Caki2 (cell line): ENCODE results near the gene PAK6. TPM values are rescaled to one million over a fixed set of nuclear protein-coding genes. Genes with fewer than 3 reads are reported as not detected.

Experiments
- DNase-seq: peaks from one replicate; pipeline ENCODE4 v3.0.0-alpha.2; 2015; ENCODE audit warnings: low read depth
- in situ Hi-C: cut with HindIII; loops from 2 replicates; pipeline ENCODE4 v1.10.0; 2016; ENCODE audit warnings: low sequenced_read_pairs, low pct_unique_long_range_greater_than_20kb, mixed read lengths
- total RNA-seq: library from RNA; depleted of rRNA; stranded (reverse); fragments of >200 nt; shearing (Covaris generic); gene quantifications from 2 replicates; pipeline ENCODE4 v1.2.3, GENCODE V29; 2014; ENCODE audit warnings: low replicate concordance

PAK6 gene
- total RNA-seq, 1 experiment from 2014 or later: not detected

DNA sequence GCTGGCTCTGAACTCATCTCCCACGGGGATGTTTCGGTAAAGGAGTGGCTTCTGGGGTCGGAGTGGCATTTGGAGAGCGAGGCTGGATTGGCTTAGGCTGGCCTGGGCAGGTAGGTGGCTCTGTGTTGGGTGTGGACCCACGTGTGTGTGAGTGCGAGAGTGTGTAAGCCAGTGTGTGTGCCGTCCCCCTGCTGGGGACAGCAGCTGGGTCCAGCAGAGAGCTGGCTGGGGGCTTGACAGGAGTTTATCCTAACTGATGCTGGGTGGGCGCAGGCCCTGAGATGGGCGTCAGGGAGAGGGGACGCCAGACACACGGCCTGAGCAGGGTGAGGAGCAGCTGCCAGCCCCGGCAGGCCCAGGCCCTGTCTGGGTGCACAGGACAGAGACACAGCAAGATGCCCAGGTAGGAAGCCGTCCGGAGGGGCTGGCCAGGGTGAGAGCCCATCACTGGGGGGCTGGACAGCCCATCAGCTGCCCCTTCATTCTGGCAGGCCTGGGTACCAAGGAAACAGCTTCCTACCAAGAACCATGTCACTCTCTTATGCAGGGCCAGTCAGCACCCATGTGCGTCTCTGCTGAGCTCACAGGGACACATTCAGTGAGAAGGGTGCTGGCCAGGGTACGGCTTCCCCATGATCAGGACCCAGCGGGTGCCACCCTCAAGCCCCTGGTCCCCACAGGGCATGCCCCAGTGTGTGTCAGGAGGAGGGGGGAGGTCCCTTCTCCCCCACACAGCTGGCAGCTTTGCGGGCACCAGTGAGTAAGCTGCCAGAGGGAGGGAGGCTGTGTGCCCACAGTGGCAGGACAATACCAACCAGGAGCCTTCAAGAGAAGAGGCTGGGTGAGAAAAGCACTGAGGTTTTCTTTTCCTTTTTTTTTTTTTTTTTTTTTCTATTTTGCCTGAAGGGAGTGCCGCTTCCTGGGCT lies 1.1 kb downstream of the PAK6 start:
- DNase-seq: no peak
- in situ Hi-C loops: no loop called here

DNA sequence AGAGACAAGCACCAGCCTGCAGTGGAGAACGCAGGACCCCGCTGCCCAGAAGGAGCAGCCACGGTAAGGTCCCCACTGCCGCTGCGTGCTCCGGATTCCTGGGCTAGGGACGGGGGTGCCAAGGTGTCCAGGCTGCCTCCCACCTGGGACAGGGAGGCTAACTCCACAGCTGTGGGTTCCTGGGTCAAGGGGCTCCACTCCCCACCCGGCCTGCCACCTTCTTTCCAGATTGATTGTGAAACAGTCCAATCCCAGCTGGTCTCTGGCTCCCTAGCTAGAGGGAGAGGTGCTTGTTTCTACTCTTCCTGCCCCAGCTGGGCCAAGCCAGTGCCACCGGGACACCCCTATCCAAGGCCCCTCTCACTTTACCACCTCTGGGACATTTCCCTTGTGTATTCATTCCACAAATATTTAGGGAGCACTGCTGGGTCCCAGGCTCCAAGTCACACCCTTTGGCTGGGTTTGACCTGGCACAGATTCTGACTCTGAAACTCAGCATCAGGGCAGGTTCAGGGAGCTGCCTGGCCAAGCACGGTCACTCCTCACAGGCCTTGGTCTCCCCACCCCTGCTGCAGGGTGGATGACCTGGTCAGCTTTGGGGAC lies 1.9 kb downstream of the PAK6 start:
- in situ Hi-C loops: no loop called here
- no peak for DNase-seq

DNA sequence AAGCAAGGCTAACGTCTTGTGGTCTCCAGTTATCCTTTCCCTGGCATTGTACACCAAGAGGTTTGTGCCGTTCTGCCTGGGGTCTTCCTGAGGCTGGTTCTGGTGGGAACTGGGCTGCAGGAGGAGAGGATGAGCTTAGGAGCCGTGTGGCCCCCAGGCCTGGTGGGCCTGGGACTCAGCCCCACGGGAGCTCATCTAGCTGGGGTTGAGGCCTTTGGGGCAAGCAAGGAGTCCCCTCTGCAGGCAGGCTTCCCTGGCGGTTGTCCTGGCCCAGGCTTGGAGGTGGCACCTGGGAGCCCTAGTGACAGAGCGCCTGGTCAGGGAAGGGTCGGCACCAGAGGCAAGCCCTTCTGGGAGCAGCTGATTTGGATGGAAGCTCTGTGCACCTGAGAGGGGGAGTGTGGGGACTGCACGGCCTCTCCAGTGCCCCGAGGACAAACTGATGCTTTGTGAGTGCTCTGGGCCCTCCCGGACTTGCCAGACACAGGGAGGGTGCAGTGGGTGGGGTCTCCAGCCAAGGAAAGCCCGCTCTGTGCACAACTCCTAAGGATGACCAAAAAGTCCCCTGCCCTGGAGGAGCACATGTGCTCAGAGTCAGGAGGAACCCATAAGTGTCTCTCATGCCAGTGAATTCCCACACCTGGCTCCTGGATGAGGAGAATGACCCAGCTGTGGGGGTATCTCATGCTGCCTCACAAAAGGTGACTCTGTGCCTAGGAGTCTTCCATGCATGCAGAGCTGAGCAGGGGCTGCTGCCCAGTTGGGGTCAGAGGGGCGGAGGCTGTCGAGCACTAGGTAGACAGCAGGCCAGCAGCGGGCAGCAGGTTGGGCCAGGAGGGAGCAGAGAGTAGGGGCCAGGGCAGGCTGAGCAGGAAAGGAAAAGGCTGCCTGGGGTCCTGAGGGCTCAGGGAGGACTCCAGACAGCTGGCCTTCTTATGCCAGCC lies 2.7 kb downstream of the PAK6 start:
- DNase-seq: no peak
- in situ Hi-C loops: no loop called here

DNA sequence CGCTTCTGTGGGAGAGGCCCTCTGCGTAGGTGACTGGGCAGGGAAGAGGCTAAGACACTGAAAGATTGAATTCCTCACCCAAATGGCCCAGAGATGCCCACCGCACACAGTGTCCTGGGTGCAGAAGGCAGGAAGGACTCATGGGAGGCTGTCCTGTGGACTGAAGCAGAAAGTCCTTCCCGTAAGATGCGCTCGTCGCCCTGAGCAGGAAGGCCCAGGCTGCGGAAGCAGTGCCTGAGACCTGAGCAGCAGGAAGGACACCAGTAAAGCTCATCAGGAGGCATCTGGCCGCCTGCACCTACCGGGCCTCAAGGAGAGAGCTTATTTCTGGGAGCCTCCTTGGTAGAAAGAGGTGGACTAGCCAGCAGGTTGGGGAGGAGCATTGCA lies 3.3 kb downstream of the PAK6 start:
- in situ Hi-C loops: no loop called here
- no peak for DNase-seq

DNA sequence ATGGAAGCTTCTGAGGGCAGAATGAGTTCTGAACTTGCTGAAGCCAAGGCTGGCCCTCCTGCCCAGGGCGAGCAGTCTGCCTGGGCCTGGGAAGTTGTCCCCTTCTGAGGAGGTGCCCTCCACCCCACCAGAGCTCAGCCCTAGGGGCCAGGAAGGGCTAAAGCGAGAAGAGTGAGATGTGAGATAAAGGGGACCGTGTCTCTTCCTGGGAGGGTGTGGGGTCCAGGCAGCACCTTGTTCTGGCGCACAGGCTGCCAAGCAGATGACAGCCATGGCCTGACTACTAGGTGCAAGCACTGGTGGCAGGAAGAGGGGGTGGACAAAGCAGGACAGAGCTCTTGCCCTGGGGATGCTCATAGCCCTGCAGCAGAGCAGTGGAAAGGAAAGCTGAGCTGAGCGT lies 3.7 kb downstream of the PAK6 start:
- in situ Hi-C loops: no loop called here
- DNase-seq: no peak

DNA sequence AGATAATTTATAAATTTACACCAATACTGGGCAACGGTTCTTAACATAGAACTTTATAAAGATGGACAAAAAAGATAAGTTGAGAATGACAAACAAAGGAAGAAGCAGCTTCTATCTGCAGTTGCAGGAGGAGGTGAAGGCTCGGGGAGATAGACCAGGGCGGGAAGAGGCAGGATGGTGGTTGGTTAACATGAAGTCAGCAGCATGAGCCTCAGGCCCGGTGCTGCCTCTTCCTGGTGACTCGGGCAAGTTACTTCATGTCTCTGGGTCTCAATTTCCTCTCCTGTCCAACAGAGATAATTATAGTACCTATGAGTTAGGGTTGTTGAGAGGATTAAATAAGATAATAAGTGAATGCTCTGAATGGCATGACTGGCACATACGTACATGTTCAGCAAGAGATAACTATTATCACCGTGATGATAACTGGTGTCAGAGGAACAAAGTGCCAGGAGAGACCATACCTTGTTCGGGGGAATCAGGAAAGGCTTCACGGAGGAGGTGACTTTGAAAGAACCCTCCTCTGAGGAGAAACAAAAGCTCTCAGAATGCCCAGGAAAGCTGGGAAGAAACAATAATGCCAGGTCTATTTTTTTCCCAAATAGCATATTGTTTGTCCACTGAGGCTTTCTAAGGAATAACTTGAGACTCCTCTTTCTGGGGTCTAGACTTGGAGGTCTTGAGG lies 4.4 kb downstream of the PAK6 start:
- in situ Hi-C loops: no loop called here
- no peak for DNase-seq

DNA sequence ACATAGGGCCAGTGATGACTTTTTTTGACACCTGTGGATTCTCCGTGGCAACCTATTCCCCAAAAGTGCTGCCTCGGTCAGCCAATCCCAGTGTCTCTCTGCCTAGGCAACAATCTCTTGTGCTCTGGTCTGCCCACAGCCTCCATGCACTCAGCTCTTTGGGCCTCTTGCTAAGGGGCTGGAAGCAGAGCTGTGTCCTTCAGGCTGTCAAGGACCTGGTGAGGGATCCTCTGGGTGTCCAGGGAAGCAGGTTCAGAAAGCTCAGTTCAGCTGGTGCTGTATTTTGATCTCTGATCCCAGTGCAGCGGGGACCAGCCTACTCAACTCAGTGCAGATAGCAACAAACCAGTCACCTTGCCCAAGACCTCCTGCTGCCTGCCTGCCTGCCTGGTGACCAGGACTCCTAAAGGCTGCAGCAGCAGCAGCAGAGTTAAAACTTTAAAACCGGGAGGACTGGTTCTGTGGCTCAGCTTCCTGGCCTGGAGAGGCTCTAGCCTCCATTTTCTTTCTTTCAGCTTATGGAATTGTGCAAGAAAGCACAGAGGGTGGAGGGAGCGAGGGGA lies 6.2 kb downstream of the PAK6 start:
- no peak for DNase-seq
- in situ Hi-C loops: no loop called here

DNA sequence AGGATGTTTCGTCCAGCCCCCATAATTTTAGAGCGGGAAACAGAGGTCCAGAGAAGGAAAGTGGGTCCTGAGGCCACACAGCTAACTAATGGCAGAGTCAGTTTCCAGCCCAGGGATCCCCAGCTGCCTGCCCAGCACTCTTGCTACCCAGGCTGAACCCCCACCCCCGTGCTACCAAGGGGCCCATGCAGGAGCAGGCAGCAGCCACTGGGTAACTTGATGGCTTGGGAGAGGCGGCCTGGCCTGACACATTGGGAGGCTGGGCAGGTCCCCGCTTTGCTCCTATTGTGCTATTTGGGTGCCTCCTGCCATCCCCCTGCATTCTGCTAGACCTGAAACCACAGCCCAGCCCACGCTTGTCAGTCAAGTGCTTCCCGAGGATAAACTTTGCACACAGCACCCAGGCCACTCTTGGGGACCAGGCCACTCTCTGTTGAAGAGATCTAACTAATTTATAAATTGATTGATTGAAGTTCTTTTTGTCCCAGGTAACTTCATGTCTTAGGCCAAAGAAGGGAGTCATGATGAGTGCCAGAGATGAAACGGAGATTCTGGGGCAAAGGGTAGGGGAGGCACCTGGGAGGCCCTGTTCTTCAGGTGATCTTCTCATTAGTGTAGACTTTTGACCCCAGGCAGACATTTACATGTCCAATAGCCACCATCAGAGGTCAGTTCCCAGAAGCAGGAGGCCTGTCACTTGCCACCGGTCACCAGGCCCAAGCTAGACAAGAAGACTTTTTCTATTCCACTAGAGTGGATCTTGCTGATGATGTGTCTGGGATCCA lies 7.0 kb downstream of the PAK6 start:
- no peak for DNase-seq
- in situ Hi-C loops: no loop called here

DNA sequence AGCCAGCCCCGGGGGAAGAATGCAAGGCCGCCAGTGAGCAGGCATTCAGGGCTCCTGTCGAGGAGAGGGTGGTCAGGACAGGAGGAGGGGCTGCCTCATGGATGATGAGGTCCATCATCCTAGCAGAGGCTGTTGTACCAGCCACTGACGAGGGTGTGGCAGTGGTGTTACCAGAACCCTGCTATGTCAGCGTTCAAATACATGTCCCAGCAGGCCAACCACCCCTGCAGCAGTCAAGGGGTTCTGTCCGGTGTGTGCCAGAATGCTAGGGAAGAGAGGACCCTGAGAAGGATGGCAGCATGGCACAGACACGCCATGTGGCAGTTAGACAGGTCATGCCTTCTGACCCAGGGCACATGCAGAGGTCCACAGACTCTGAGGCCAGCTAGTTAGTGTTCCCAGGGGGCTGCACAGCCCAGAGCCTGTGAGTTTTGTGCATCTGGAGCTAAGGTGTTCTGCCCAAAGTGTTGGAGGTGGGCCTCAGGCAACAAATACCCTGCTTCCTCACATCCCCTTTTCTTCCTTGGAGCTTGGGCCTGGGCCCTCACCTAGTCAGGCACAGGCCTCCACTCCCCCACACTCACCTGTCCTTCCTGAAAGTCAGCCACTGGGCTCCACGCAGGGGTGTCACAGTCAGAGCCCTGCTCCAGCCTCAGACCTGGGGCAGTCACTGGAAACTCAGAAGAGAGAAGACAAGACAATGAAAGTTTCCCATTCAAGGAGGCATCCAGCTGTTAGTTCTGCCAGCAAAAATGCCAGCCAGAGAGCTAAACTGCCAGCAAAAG lies 7.8 kb downstream of the PAK6 start:
- in situ Hi-C loops: no loop called here

DNA sequence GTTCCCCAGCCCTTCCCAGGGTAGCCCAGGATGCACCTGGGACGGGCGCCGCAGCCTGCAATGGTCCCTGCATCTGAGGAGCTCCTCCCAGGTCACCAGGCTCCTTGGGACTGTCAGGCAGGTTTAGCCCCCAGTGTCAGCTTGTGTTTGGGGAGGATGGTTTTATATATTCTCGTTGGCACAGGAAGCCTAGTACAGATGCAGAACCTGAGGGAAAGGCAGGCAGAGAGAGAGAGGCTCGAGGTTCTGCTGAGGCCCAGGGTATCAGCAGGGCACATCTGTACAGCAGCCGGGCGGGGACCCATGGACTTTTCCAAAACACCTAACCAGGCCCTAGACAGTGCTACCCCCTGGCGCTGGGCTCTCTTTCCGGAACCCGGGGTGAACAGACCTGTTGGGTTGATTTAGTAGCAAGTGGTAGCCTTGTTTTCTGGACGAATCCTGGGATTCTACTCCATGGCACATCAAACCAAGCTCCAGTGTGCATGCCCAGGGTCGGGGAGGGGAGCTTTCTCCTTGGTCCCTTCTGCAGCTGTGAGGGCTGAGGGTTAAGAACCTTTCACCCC lies 8.6 kb downstream of the PAK6 start:
- in situ Hi-C loops: no loop called here
- no peak for DNase-seq

More for the DNA sequence above, 7.8 kb downstream of the PAK6 start:
- no peak for DNase-seq

DNA sequence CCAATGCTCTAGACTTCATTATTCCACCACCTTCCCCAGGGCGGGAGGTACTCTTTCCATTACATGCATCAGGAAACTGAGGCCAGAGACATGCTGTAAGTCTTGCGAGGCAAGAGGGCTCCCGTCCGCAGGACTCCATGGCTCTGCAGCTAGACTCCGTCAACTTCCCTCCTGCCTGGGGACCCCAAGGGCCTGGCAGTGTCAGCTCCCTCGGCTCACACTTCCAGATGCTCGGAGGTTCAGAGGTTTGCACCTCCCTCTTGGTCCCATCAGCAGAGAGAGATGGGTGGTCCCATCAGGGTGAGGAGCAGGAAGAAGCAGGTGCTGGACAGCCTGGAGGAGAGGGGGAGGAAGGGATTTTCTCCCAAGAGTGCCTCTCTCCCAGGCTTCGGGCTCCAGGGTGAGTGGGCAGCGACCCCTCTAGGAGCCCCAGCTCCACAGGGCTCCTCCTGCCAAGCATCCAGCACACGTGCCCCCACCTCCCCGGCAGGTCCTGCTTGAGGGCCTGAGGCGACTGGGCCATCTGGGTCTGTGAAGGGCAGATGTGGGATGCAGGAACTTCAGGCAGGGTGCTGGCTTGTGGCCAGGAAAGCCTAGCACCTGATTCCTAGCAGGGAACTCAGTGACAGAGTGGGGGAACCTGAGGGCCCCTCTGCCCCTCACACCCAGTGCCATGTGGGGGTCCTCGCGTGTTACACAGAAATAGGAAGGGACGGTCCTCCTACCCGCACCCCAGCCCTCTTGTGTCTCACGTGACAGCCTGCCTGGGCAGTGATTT lies 9.3 kb downstream of the PAK6 start:
- no peak for DNase-seq
- in situ Hi-C loops: no loop called here

DNA sequence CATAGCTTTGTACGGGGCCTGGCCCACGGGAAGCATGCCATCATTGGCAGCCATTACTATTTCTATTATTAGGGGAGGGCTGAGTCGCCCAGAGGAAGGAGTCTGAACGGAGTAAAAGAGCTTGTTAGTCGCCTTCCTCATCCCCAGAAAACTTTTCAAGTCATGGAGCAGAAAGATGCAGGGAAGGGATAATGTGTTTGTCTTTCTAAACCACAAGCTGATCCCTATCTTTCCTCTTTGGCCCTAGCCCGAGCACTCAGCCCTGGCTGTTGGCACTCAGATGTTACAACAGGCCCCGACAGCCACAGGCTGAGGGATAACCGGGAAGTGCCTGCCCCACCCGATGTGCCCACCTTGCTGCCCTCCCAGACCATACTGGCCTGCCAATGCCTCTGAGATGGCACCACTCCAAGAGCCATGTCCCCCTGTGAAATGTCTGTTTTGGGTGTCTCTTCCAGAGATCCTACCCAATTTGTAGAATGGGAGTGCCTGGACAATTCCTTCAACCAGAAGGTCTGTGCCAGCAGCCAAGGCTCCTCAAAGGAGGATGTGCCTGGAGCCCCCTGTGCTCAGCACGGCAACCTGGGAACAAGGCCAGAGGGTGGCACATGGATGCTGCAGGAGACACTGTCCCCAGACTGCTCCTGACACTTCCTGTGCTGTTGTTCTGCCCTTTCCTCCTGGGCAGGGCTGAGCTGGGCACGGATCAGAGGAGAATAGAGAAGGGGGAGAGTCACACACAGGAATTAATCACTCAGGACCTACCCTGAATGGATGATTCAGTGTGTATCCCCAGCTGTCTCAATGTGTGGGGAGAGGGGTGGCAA lies 10.8 kb downstream of the PAK6 start:
- DNase-seq: peak; percentile 26
- in situ Hi-C loops: no loop called here

DNA sequence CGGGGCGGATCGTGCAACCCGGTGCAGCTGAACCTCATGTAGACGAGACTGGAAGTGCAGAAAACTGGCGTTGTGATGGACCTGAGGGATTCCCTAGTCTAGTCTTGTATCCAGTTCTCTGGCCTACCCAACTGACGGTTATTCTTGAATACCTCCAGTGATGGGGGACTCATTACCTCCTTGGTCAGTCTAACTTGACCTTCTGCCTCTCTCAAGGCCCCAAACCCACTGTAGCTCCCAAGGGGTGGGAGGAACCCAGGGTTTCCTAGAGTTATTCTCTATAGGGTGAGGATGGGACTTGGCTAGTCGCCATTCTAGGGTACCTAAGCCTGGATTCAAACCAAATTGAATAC lies 11.4 kb downstream of the PAK6 start:
- no peak for DNase-seq
- in situ Hi-C loops: no loop called here

DNA sequence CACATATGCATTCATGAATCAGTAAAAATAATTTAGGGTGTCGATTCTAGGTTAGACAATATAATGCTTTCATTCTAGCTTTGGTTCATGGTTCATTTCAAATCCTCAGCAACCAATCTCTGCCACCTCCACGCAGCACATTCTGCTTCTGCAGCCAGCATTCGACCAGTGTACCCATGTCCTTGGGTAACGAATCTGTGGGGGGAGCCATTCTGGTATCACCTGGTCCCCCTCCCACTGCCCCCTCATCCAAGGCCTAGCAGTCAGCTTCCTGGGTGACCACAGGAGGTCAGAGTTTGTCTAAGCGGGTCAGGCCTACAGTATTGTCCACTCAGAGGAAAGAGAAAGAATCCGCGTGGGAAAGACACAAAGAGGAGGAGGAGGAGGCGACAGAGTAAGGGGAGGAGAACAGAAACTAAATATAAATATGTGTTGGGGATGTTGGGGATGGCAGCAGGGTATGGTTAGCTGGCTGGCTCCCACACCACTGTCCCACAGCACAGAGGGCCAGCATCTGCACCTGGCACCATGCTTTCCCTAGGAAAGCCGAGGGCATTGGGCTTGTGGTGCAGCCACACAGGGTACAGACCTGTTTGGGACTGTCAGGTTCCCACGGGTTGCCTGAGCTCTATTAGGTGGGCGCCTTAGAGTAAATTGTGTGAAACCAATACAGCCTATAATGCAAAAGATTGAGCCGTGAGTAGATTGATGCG lies 12.1 kb downstream of the PAK6 start:
- in situ Hi-C loops: no loop called here
- DNase-seq: no peak
